SK-N-SH (cell line): ENCODE results near the gene NSD1. TPM values are rescaled to one million over a fixed set of nuclear protein-coding genes. Genes with fewer than 3 reads are reported as not detected.

Source experiments
- CTCF ChIA-PET: fragments of 300-600, 350-600 bp; formaldehyde crosslinking; extraction: SDS; loops from one replicate; lab custom pipeline; 2021; lab: Yijun Ruan, JAX
- POLR2A ChIA-PET: fragments of 350-600 bp; sonication (Branson Sonifier 250); formaldehyde crosslinking; extraction: SDS; loops from one replicate; lab custom pipeline; 2020; ENCODE audit warnings: antibody characterized with exemption, inconsistent platforms; lab: Yijun Ruan, JAX
- DNase-seq: peaks from one replicate; pipeline ENCODE4 v3.0.0; 2012
- H2AFZ ChIP-seq: fragments of 200-600 bp; sonication (generic); 2 replicates; pipeline ENCODE4 v1.8.1; 2016; ENCODE audit warnings: antibody characterized with exemption, mild to moderate bottlenecking, low read depth
- H3F3A ChIP-seq: fragments of 200-600 bp; sonication (generic); replicated peaks from 2 replicates; pipeline ENCODE3; 2016; ENCODE audit warnings: antibody characterized with exemption, mild to moderate bottlenecking; ENCODE audit not compliant: insufficient read depth
- H3K27ac ChIP-seq, 2 experiments: fragments of 200-500 bp in 1 of 2; fragments of 200-600 bp in 1 of 2; sonication (Bioruptor generic) in 1 of 2; sonication (generic), shearing (Covaris generic) in 1 of 2; 2 replicates each; pipeline versions ENCODE4 v1.5.1 to v1.6.1; 2014 to 2016; ENCODE audit warnings: low read depth in 2 of 2, inconsistent platforms in 1 of 2, low read length in 1 of 2, mild to moderate bottlenecking in 1 of 2, mixed read lengths in 1 of 2
- H3K27me3 ChIP-seq: fragments of 200-600 bp; sonication (generic), shearing (Covaris generic); 2 replicates; pipeline ENCODE4 v1.6.1; 2016; ENCODE audit warnings: mixed run types; ENCODE audit not compliant: insufficient read depth
- H3K36me3 ChIP-seq, 2 experiments: fragments of 200-500 bp in 1 of 2; fragments of 200-600 bp in 1 of 2; sonication (Bioruptor generic) in 1 of 2; sonication (generic) in 1 of 2; replicated peaks in 1 of 2; 2 replicates each; pipeline versions ENCODE3 to v1.5.1; 2014 to 2016; ENCODE audit warnings: low read length in 1 of 2, mild to moderate bottlenecking in 1 of 2; ENCODE audit not compliant: insufficient read depth in 2 of 2, control insufficient read depth in 1 of 2
- H3K4me1 ChIP-seq, 2 experiments: fragments of 200-500 bp in 1 of 2; fragments of 200-600 bp in 1 of 2; sonication (Bioruptor generic) in 1 of 2; sonication (generic), shearing (Covaris generic) in 1 of 2; 2 replicates each; pipeline versions ENCODE4 v1.5.1 to v1.6.1; 2014 to 2016; ENCODE audit warnings: low read depth in 1 of 2, low read length in 1 of 2, mixed run types in 1 of 2; ENCODE audit not compliant: insufficient read depth in 2 of 2, control insufficient read depth in 1 of 2
- H3K4me2 ChIP-seq: fragments of 200-600 bp; sonication (generic), shearing (Covaris generic); 2 replicates; pipeline ENCODE4 v1.6.1; 2017; ENCODE audit warnings: mixed run types
- H3K4me3 ChIP-seq, 2 experiments: fragments of 200-500 bp in 1 of 2; fragments of 200-600 bp in 1 of 2; sonication (Bioruptor generic) in 1 of 2; sonication (generic), shearing (Covaris generic) in 1 of 2; 2 replicates each; pipeline versions ENCODE4 v1.5.1 to v1.8.1; 2014 to 2016; ENCODE audit warnings: low read depth in 2 of 2, inconsistent platforms in 1 of 2, low read length in 1 of 2, mild to moderate bottlenecking in 1 of 2, mixed read lengths in 1 of 2, moderate library complexity in 1 of 2
- H3K79me2 ChIP-seq: fragments of 200-600 bp; sonication (generic); 2 replicates; pipeline ENCODE4 v1.8.1; 2017; ENCODE audit warnings: mild to moderate bottlenecking; ENCODE audit not compliant: insufficient read depth
- H3K9ac ChIP-seq: fragments of 200-600 bp; sonication (generic); 2 replicates; pipeline ENCODE4 v1.6.1; 2017; ENCODE audit warnings: mixed run types
- H3K9me2 ChIP-seq: fragments of 200-600 bp; sonication (generic); 2 replicates; pipeline ENCODE4 v1.6.1; 2017; ENCODE audit warnings: mixed run types
- H3K9me3 ChIP-seq: fragments of 200-600 bp; sonication (generic); 2 replicates; pipeline ENCODE4 v1.6.1; 2017; ENCODE audit warnings: mixed run types, mild to moderate bottlenecking, moderate library complexity
- H4K20me1 ChIP-seq: fragments of 200-600 bp; sonication (generic); 2 replicates; pipeline ENCODE4 v1.6.1; 2017; ENCODE audit warnings: mild to moderate bottlenecking, mixed run types; ENCODE audit not compliant: insufficient read depth
- CHD2 ChIP-seq: fragments of 150-350 bp; IDR thresholded peaks from 2 replicates; pipeline ENCODE4 v1.6.1; 2018; ENCODE audit warnings: low read length; ENCODE audit not compliant: partially characterized antibody
- CTCF ChIP-seq: fragments of 200-600 bp; sonication (generic); IDR thresholded peaks from 2 replicates; pipeline ENCODE4 v1.6.1; 2017; ENCODE audit warnings: antibody characterized with exemption, mild to moderate bottlenecking, moderate library complexity
- ELF1 ChIP-seq: IDR thresholded peaks from 2 replicates; pipeline ENCODE4 v1.4.0; 2012
- FOXM1 ChIP-seq: IDR thresholded peaks from 2 replicates; pipeline ENCODE4 v1.4.0; 2012; ENCODE audit warnings: low read depth, mild to moderate bottlenecking
- GABPA ChIP-seq: IDR thresholded peaks from 2 replicates; pipeline ENCODE4 v1.4.0; 2012; ENCODE audit warnings: low read depth, mild to moderate bottlenecking
- IRF3 ChIP-seq: fragments of 150-350 bp; IDR thresholded peaks from 2 replicates; pipeline ENCODE4 v1.6.1; 2016; ENCODE audit warnings: mild to moderate bottlenecking, low read depth, low read length
- MEF2A ChIP-seq: IDR thresholded peaks from 2 replicates; pipeline ENCODE4 v1.4.0; 2012; ENCODE audit warnings: low read depth, borderline replicate concordance
- NFIC ChIP-seq: IDR thresholded peaks from 2 replicates; pipeline ENCODE4 v1.4.0; 2012; ENCODE audit warnings: borderline replicate concordance
- NRF1 ChIP-seq: IDR thresholded peaks from 2 replicates; pipeline ENCODE4 v1.6.1; 2012; ENCODE audit warnings: low read depth, mild to moderate bottlenecking, low read length
- POLR2AphosphoS5 ChIP-seq: IDR thresholded peaks from 2 replicates; pipeline ENCODE4 v1.6.1; 2012; ENCODE audit warnings: low read depth, low read length
- SMC3 ChIP-seq: IDR thresholded peaks from 2 replicates; pipeline ENCODE4 v1.6.1; 2012; ENCODE audit warnings: low read depth, low read length, improper control_type of control experiment
- USF2 ChIP-seq: fragments of 150-350 bp; IDR thresholded peaks from 2 replicates; pipeline ENCODE4 v1.6.1; 2017; ENCODE audit warnings: antibody characterized with exemption, low read length, low read depth, borderline replicate concordance
- YY1 ChIP-seq: IDR thresholded peaks from 2 replicates; pipeline ENCODE4 v1.4.0; 2012; ENCODE audit warnings: low read depth, mild to moderate bottlenecking
- WGBS: methylation state at CpG from one replicate; pipeline ENCODE4 v1.1.6; 2017; ENCODE audit warnings: low lambda C conversion rate; 5-methylcytosine and 5-hydroxymethylcytosine counted together
- polyA plus RNA-seq, 3 experiments: library from polyadenylated mRNA; depleted of rRNA; stranded (reverse); fragments of >200 nt; gene quantifications; 2 replicates each; pipeline ENCODE4 v1.2.3, GENCODE V29; 2012
- TF ChIP-seq, protein P1 (sequence below): IDR thresholded peaks from 2 replicates; pipeline ENCODE4 v1.4.0; 2012; ENCODE audit warnings: low read depth, borderline replicate concordance

The NSD1 gene
- polyA plus RNA-seq, 1 of the 3 experiments (the other 2 are of a cell fraction): 6.7 TPM

DNA sequence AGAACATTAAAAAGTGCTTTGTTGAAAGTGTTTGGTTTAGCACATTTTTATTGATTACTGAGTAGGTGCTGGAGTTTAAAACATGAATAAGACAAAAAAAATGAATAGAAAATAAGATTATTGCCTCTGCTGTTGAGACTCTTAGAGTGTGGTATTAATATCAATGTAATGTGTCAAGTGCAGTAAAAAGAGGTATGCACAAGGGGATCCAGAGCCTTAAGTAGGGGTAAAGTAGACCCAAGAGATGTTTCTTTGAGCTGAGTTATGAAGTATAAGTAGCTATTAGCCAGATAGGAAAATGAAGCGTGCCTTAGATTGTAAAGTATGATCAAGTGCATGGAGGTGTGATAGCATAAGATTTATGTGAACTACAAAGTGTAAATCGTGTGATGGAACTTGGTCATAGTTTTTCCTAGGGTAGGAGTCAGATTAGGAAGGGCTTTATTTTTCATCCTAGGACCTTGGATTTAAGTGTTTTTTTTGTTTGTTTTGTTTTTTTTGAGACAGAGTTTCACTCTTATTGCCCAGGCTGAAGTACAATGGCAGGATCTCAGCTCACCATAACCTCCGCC lies 45.2 kb downstream of the NSD1 start:
- ChIA-PET CTCF (interaction anchor here (1.1 kb wide), 1 partner anchor 37 kb away, joined by 3 read pairs; no protein-coding TSS in a partner anchor), POLR2A (no interaction called here)
- Histone ChIP-seq H3K4me3 (no peak overlapping the region), H3F3A (peaks cover 9% of the 10 kb centered on the region), H3K27ac (no peak overlapping the region), H3K27me3 (no peaks in the 10 kb centered on the region), H3K4me2 (no peak overlapping the region), H3K9ac (no peak overlapping the region), H3K9me2 (no peaks in the 10 kb centered on the region), H2AFZ (no peak overlapping the region), H3K9me3 (no peaks in the 10 kb centered on the region), H4K20me1 (peaks cover 2% of the 10 kb centered on the region; the same call in 1 of the 2 replicates), H3K36me3 (peaks cover 0 to 4% of the 10 kb centered on the region in 2 experiments), H3K4me1 (no peaks in the 10 kb centered on the region), H3K79me2 (peaks cover 92% of the 10 kb centered on the region)
- TF ChIP-seq YY1 (no peak), NRF1 (no peak), MEF2A (no peak), USF2 (no peak), ELF1 (no peak), NFIC (no peak), POLR2AphosphoS5 (no peak)
- TF ChIP-seq, protein P1, sequence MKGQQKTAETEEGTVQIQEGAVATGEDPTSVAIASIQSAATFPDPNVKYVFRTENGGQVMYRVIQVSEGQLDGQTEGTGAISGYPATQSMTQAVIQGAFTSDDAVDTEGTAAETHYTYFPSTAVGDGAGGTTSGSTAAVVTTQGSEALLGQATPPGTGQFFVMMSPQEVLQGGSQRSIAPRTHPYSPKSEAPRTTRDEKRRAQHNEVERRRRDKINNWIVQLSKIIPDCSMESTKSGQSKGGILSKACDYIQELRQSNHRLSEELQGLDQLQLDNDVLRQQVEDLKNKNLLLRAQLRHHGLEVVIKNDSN: no peak
- DNase-seq: no peak
- WGBS: 97% methylated on average over 3 of the region's 3 CpGs

DNA sequence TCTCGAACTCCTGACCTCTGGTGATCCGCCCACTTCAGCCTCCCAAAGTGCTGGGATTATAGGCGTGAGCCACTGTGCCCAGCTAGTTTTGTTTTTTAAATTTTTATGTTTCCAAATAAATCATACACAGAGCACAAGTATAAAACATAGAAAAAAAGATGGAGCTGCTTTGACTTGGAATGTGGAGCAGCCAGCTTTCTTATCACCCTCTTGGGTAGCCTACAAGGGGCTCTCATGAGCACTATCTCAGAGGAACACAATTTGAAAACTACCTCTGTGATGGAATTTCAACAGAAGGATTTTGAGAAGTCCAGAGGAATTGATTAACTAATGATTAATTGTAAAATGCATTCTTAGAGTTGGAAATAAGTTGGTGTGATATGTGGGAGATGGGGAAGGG lies 45.9 kb downstream of the NSD1 start:
- TF ChIP-seq CTCF (no peak), GABPA (no peak), YY1 (no peak), SMC3 (no peak), FOXM1 (no peak), IRF3 (no peak), CHD2 (no peak)
- WGBS: 96% methylated on average over 3 of the region's 3 CpGs
- H3K27ac ChIP-seq: no peak overlapping the region

More for the DNA sequence above, 45.9 kb downstream of the NSD1 start:
- ChIA-PET CTCF (no interaction called here), POLR2A (no interaction called here)
- Histone ChIP-seq H3K4me2 (no peak overlapping the region), H3K9me3 (no peaks in the 10 kb centered on the region), H3K9me2 (no peaks in the 10 kb centered on the region), H3K4me1 (no peaks in the 10 kb centered on the region), H2AFZ (no peak overlapping the region), H3K36me3 (peaks cover 0 to 4% of the 10 kb centered on the region in 2 experiments), H3F3A (peaks cover 13% of the 10 kb centered on the region), H3K27me3 (no peaks in the 10 kb centered on the region), H3K9ac (no peak overlapping the region), H3K79me2 (peaks cover 92% of the 10 kb centered on the region), H4K20me1 (peaks cover 9% of the 10 kb centered on the region; the same call in 1 of the 2 replicates), H3K4me3 (no peak overlapping the region)
- DNase-seq: no peak
